Thoracic aorta (tissue), 2 donors: ENCODE measurements around the gene ZNF688. TPM values are rescaled to one million over a fixed set of nuclear protein-coding genes. Genes with fewer than 3 reads are reported as not detected.
"Not testable (repeated sequence)": the region's sequence is repeated elsewhere in the genome, so short reads cannot be mapped to it uniquely, and the experiment has no call there.

ENCODE experiments used
- ATAC-seq: fragments of 150-250 bp; one replicate; pipeline ENCODE4 v1.8.0; 2017; ENCODE audit warnings: low read depth; ENCODE audit not compliant: insufficient number of reproducible peaks, low FRiP score
- DNase-seq: peaks from one replicate; pipeline ENCODE4 v3.0.0-alpha.2; 2020; ENCODE audit warnings: low spot score
- H3K27ac ChIP-seq, 2 donors: fragments of 200-600 bp; sonication (generic); 1 replicate in 1 of 2; 2 replicates in 1 of 2; pipeline ENCODE4 v1.5.1; 2016; ENCODE audit warnings: mild to moderate bottlenecking in 2 of 2, moderate library complexity in 2 of 2
- H3K27me3 ChIP-seq: fragments of 200-600 bp; sonication (generic); replicated peaks from 2 replicates; pipeline ENCODE4 v1.6.0; 2016; ENCODE audit warnings: mild to moderate bottlenecking; ENCODE audit not compliant: insufficient read depth
- H3K36me3 ChIP-seq: fragments of 200-600 bp; sonication (generic); one replicate; pipeline ENCODE4 v1.5.1; 2016
- H3K4me1 ChIP-seq, 2 donors: fragments of 200-600 bp; sonication (generic); 1 replicate in 1 of 2; 2 replicates in 1 of 2; pipeline versions ENCODE4 v1.5.1 to v1.6.0; 2016; ENCODE audit warnings: low read depth in 2 of 2, mild to moderate bottlenecking in 1 of 2; ENCODE audit not compliant: control insufficient read depth in 1 of 2
- H3K4me3 ChIP-seq: fragments of 200-600 bp; sonication (generic); 2 replicates; pipeline ENCODE4 v1.5.1; 2016; ENCODE audit warnings: mild to moderate bottlenecking
- H3K9me3 ChIP-seq: fragments of 200-600 bp; sonication (generic); 2 replicates; pipeline ENCODE4 v1.5.1; 2016
- total RNA-seq, 2 donors: library from RNA; depleted of rRNA; stranded (reverse); fragments of >200 nt; gene quantifications; one replicate each; pipeline versions ENCODE4 v1.1.0 to v1.2.3, GENCODE V29; 2016
- TF ChIP-seq, protein P1 (sequence below): fragments of 200-600 bp; sonication (generic); IDR thresholded peaks from one replicate; pipeline ENCODE4 v1.5.1; 2019; ENCODE audit warnings: antibody characterized with exemption

Gene ZNF688
- total RNA-seq, 2 donors from 2014 or later: 9.2 to 24.2 TPM

DNA sequence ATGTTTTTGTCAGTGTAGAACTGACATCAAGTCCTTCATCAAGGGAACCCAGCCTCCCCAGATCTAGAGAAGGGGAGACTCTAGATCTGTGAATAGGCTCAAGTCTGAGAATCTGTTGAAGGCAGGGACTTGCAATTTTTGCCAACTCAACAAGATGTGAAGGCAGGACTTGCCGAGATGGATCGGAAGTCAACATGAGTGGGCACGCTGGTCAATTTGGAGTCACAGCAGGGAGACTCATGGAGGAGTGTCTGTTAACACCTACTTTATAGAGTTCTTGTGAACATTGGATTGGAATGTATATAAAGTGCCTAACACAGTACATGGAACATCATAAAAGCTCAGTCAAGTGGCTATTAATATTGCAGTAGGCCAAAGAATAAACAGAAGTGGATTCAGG, 28.7 kb upstream of the ZNF688 start:
- TF ChIP-seq, protein P1, sequence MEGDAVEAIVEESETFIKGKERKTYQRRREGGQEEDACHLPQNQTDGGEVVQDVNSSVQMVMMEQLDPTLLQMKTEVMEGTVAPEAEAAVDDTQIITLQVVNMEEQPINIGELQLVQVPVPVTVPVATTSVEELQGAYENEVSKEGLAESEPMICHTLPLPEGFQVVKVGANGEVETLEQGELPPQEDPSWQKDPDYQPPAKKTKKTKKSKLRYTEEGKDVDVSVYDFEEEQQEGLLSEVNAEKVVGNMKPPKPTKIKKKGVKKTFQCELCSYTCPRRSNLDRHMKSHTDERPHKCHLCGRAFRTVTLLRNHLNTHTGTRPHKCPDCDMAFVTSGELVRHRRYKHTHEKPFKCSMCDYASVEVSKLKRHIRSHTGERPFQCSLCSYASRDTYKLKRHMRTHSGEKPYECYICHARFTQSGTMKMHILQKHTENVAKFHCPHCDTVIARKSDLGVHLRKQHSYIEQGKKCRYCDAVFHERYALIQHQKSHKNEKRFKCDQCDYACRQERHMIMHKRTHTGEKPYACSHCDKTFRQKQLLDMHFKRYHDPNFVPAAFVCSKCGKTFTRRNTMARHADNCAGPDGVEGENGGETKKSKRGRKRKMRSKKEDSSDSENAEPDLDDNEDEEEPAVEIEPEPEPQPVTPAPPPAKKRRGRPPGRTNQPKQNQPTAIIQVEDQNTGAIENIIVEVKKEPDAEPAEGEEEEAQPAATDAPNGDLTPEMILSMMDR: no peak
- no peak overlapping the region for H3K27ac ChIP-seq
- ATAC-seq: no peak
- H3K4me3 ChIP-seq: no peak overlapping the region
- DNase-seq: no peak
- no peaks in the 10 kb centered on the region for H3K27me3 ChIP-seq
- peaks cover 0 to 5% of the 10 kb centered on the region in 2 donors for H3K4me1 ChIP-seq
- H3K36me3 ChIP-seq: peaks cover 20% of the 10 kb centered on the region
- no peaks in the 10 kb centered on the region for H3K9me3 ChIP-seq

DNA sequence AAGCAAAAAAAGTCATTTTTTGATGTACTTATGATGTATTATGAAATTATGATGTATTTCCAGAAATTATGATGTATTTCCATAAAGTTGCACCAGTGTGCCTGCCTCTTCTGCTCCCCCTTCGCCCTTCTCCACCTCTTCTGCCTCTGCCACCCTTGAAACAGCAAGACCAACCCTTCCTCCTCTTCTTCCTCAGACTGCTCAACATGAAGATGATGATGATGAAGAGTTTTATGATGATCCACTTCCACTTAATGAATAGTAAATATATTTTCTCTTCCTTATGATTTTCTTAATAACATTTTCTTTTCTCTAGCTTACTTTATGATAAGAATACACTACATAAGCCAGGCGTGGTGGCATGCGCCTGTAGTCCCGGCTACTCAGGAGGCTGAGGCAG, 21.4 kb upstream of the ZNF688 start:
- TF ChIP-seq, protein P1: no peak
- Histone ChIP-seq H3K27ac (no peak overlapping the region), H3K27me3 (no peaks in the 10 kb centered on the region), H3K9me3 (no peaks in the 10 kb centered on the region), H3K4me3 (no peak overlapping the region), H3K36me3 (no peaks in the 10 kb centered on the region), H3K4me1 (no peaks in the 10 kb centered on the region)
- DNase-seq (no peak), ATAC-seq (no peak)

DNA sequence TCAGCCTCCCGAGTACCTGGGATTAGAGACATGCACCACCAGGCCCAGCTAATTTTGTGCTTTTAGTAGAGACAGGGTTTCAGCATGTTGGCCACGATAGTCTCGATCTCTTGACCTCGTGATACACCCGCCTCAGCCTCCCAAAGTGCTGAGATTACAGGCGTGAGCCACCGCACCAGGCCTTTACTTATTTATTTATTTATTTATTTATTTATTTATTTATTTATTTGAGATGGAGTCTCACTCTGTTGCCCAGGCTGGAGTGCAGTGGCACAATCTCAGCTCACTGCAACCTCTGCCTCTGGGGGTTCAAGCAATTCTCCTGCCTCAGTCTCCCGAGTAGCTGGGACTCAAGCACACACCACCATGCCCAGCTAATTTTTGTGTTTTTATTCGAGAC, 19.4 kb upstream of the ZNF688 start:
- not testable (repeated sequence) for ATAC-seq, H3K27me3 ChIP-seq, H3K9me3 ChIP-seq, H3K36me3 ChIP-seq, H3K4me1 ChIP-seq, DNase-seq, H3K4me3 ChIP-seq, H3K27ac ChIP-seq

DNA sequence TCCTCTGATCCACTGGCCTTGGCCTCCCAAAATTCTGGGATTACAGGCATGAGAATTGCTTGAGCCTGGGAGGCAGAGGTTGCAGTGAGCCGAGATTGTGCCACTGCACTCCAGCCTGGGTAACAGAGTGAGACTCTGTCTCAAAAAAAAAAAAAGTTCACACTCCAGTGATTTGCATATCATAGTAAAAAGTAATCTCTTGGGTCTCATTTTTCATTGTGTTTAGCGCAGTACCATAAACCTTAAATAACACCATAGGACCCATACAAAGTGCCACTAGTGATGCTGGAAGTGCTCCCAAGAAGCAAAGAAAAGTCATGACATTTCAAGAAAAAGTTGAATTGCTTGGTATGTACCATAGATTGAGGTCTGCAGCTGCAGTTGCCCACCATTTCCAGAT, 18.1 kb upstream of the ZNF688 start:
- not testable (repeated sequence) for DNase-seq, H3K4me1 ChIP-seq, H3K4me3 ChIP-seq, H3K9me3 ChIP-seq, ATAC-seq, H3K27me3 ChIP-seq, H3K27ac ChIP-seq, H3K36me3 ChIP-seq

DNA sequence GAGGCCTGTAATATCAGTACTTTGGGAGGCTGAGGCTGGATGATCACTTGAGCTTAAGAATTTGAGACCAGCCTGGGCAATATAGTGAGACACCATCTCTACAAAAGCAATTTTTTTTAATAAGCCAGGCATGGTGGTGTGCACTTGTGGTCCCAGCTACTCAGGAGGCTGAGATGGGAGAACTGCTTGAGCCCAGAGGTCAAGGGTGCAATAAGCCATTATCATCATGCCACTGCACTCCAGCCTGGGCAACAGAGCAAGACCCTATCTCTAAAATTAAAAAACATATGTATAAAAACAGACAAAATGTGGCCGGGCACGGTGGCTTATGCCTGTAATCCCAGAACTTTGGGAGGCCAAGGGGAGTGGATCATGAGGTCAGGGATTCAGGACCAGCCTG, 17.1 kb upstream of the ZNF688 start:
- Histone ChIP-seq H3K9me3 (no peaks in the 10 kb centered on the region), H3K4me1 (peaks cover 9 to 14% of the 10 kb centered on the region in 2 donors), H3K27me3 (no peaks in the 10 kb centered on the region), H3K4me3 (no peak overlapping the region), H3K36me3 (no peaks in the 10 kb centered on the region), H3K27ac (no peak overlapping the region)
- TF ChIP-seq, protein P1: no peak
- no peak for DNase-seq
- no peak for ATAC-seq

DNA sequence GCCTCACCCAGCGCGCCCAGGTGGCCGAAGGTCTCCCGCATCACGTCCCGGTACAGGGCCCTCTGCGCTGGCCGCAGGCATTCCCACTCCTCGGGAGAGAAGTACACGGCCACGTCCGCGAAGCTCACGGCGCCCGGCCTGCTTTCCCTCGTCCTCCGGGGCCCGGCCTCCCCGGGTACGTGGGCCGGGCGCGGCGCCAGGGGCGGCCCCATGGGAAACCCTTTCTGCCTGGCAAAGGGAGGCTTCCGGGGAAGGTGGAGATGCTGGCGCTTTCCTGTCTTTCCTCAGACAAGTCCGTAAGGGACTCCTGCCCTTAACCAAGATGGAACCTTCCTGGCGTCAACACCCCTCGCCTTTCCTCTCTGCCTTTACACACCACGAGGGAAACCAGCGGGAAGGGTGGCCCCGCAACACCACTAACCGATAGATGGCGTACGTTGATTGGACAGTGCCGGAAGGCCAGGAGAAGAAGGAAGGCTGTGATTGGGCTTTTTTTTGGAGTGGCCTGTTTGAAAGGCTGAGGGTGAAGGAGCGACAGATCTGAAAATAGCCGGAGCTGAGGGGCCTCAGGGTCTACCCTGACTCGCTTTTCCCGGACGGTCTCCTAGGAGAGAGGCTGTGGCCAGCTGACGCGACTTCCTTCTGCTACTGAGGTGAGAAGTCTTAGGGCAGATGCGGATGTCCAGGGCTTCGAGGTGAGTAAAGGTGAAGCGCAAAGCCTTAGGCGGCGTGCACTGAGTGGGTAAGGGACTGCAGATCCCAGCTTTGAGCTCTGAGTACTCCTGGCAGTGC, 14.1 kb upstream of the ZNF688 start, which contains the start of gene ZNF785:
ZNF785 (minus strand) TSS at position 298 of the 792 bp plus-strand sequence; CDS start at position 212, 86 bp downstream.
- TF ChIP-seq, protein P1: no peak
- peaks cover 6% of the 10 kb centered on the region for H3K36me3 ChIP-seq
- DNase-seq (peak; percentile 96), ATAC-seq (peak; percentile 99)
- H3K27me3 ChIP-seq: no peaks in the 10 kb centered on the region
- peak within 1 kb of the TSS; percentile 81 to 89 for H3K27ac ChIP-seq
- H3K9me3 ChIP-seq: no peaks in the 10 kb centered on the region
- H3K4me1 ChIP-seq: peaks cover 9 to 23% of the 10 kb centered on the region in 2 donors
- H3K4me3 ChIP-seq: peak within 1 kb of the TSS; percentile 88
